NOMO-1 treated with dmso at 0.1 percent for 144 hours (cell line): ENCODE measurements around the gene EEA1.
"Not testable (repeated sequence)": the region's sequence is repeated elsewhere in the genome, so short reads cannot be mapped to it uniquely, and the experiment has no call there.

Experiments used
- DNase-seq: peaks from one replicate; lab custom pipeline; 2025; ENCODE audit not compliant: unreplicated experiment; lab: John Stamatoyannopoulos, UW

The EEA1 gene

GRCh38 chr12:92928962-92929915 lies at the start of gene EEA1:
Gene EEA1, minus strand, starts transcription at chr12:92929295. Its CDS starts 229 bp downstream, at chr12:92929066.
- peak; percentile 95 for DNase-seq

GRCh38 chr12:92978607-92979006 lies 49.5 kb upstream of the EEA1 start:
- DNase-seq = no peak

GRCh38 chr12:92977326-92977725 lies 48.2 kb upstream of the EEA1 start:
- DNase-seq = no peak

GRCh38 chr12:92974759-92975158 lies 45.7 kb upstream of the EEA1 start:
- no peak for DNase-seq

- peak; percentile 74 for DNase-seq
Observed at GRCh38 chr12:92973614-92974013, 44.5 kb upstream of the EEA1 start.

- DNase-seq = no peak
Observed at GRCh38 chr12:92971859-92972524, 42.9 kb upstream of the EEA1 start.

- DNase-seq = no peak
Observed at GRCh38 chr12:92968176-92968813, 39.2 kb upstream of the EEA1 start.

- not testable (repeated sequence) for DNase-seq
Observed at GRCh38 chr12:92964378-92964777, 35.3 kb upstream of the EEA1 start.

GRCh38 chr12:92961949-92962348 lies 32.9 kb upstream of the EEA1 start:
- DNase-seq = no peak

- DNase-seq = no peak
Observed at GRCh38 chr12:92955997-92956663, 27.0 kb upstream of the EEA1 start.

GRCh38 chr12:92953747-92954146 lies 24.7 kb upstream of the EEA1 start:
- DNase-seq = no peak

- DNase-seq = no peak
Observed at GRCh38 chr12:92952394-92952793, 23.3 kb upstream of the EEA1 start.

- DNase-seq = no peak
Observed at GRCh38 chr12:92951006-92951405, 21.9 kb upstream of the EEA1 start.

GRCh38 chr12:92950011-92950410 lies 20.9 kb upstream of the EEA1 start:
- DNase-seq = no peak

GRCh38 chr12:92949466-92949865 lies 20.4 kb upstream of the EEA1 start:
- DNase-seq = no peak

GRCh38 chr12:92947589-92948215 lies 18.6 kb upstream of the EEA1 start:
- no peak for DNase-seq

GRCh38 chr12:92945659-92946220 lies 16.6 kb upstream of the EEA1 start:
- no peak for DNase-seq

- no peak for DNase-seq
Observed at GRCh38 chr12:92943482-92944250, 14.6 kb upstream of the EEA1 start.

- no peak for DNase-seq
Observed at GRCh38 chr12:92942905-92943304, 13.8 kb upstream of the EEA1 start.

- no peak for DNase-seq
Observed at GRCh38 chr12:92939116-92939515, 10.0 kb upstream of the EEA1 start.
